Mesothelial cell of epicardium (in vitro differentiated cells): ENCODE data around the gene HOXD9. TPM values are rescaled to one million over a fixed set of nuclear protein-coding genes. Genes with fewer than 3 reads are reported as not detected.

ENCODE experiments used
- DNase-seq, 2 experiments: peaks; one replicate each; pipeline ENCODE4 v3.0.0; 2021; ENCODE audit warnings: low spot score in 2 of 2; ENCODE audit not compliant: unreplicated experiment in 2 of 2
- H3K27ac Mint-ChIP-seq: 2 replicates; pipeline ENCODE4 v1.8.0; 2021; ENCODE audit warnings: mixed read lengths
- H3K27me3 Mint-ChIP-seq: 2 replicates; pipeline ENCODE4 v1.8.0; 2021; ENCODE audit warnings: low read depth, mixed read lengths
- H3K36me3 Mint-ChIP-seq: 2 replicates; pipeline ENCODE4 v1.8.0; 2021; ENCODE audit warnings: mixed read lengths
- H3K4me1 Mint-ChIP-seq: 2 replicates; pipeline ENCODE4 v1.8.0; 2021; ENCODE audit warnings: mixed read lengths
- H3K4me3 Mint-ChIP-seq: 2 replicates; pipeline ENCODE4 v1.8.0; 2021; ENCODE audit warnings: mild to moderate bottlenecking, moderate library complexity, mixed read lengths
- H3K9me3 Mint-ChIP-seq: 2 replicates; pipeline ENCODE4 v1.8.0; 2021; ENCODE audit warnings: mixed read lengths
- CTCF ChIP-seq: fragments of 200-600 bp; sonication (generic); IDR thresholded peaks from one replicate; pipeline ENCODE4 v1.5.0; 2021; ENCODE audit warnings: antibody characterized with exemption; ENCODE audit not compliant: unreplicated experiment
- total RNA-seq: library from RNA; stranded (reverse); gene quantifications from 3 replicates; pipeline ENCODE4 v1.2.1, GENCODE V29; 2021

Gene HOXD9
- 0.93 to 1.2 TPM (median 1.1 TPM) in 3 replicates for total RNA-seq

GRCh38 chr2:176122683-176123410, at the start of gene HOXD9:
Gene HOXD9 (plus strand): TSS chr2:176122719. CDS start chr2:176122769, 50 bp downstream.
- peaks cover 8% of the 10 kb centered on the region for H3K4me1 Mint-ChIP-seq
- peak within 1 kb of the TSS; percentile 65 for H3K4me3 Mint-ChIP-seq
- no peak within 1 kb of the TSS for H3K27ac Mint-ChIP-seq
- no peaks in the 10 kb centered on the region for H3K36me3 Mint-ChIP-seq
- DNase-seq, result no peak
- no peaks in the 10 kb centered on the region for H3K9me3 Mint-ChIP-seq
- TF ChIP-seq CTCF, result no peak
- H3K27me3 Mint-ChIP-seq, result peaks cover 98% of the 10 kb centered on the region

GRCh38 chr2:176072951-176073904, 49.3 kb upstream of the HOXD9 start:
- Mint-ChIP-seq H3K27ac (no peak overlapping the region), H3K9me3 (no peaks in the 10 kb centered on the region), H3K4me3 (no peak overlapping the region), H3K36me3 (no peaks in the 10 kb centered on the region), H3K4me1 (peaks cover 5% of the 10 kb centered on the region), H3K27me3 (peaks cover 99% of the 10 kb centered on the region)
- DNase-seq, result no peak
- TF ChIP-seq CTCF, result no peak

GRCh38 chr2:176074919-176075425, 47.5 kb upstream of the HOXD9 start:
- no peak for DNase-seq
- Mint-ChIP-seq H3K4me3 (no peak overlapping the region), H3K36me3 (no peaks in the 10 kb centered on the region), H3K4me1 (peaks cover 8% of the 10 kb centered on the region), H3K9me3 (no peaks in the 10 kb centered on the region), H3K27ac (no peak overlapping the region), H3K27me3 (peaks cover 99% of the 10 kb centered on the region)
- TF ChIP-seq CTCF, result no peak

GRCh38 chr2:176075481-176075880, 47.0 kb upstream of the HOXD9 start:
- Mint-ChIP-seq H3K4me3 (no peak overlapping the region), H3K36me3 (no peaks in the 10 kb centered on the region), H3K9me3 (no peaks in the 10 kb centered on the region), H3K4me1 (peaks cover 8% of the 10 kb centered on the region), H3K27ac (no peak overlapping the region), H3K27me3 (peaks cover 96% of the 10 kb centered on the region)
- TF ChIP-seq CTCF, result no peak
- no peak for DNase-seq

GRCh38 chr2:176076063-176076462, 46.5 kb upstream of the HOXD9 start:
- no peak overlapping the region for H3K27ac Mint-ChIP-seq
- no peaks in the 10 kb centered on the region for H3K9me3 Mint-ChIP-seq
- no peak overlapping the region for H3K4me3 Mint-ChIP-seq
- peaks cover 10% of the 10 kb centered on the region for H3K4me1 Mint-ChIP-seq
- peaks cover 96% of the 10 kb centered on the region for H3K27me3 Mint-ChIP-seq
- no peak for TF ChIP-seq CTCF
- no peak for DNase-seq
- H3K36me3 Mint-ChIP-seq, result no peaks in the 10 kb centered on the region
